NCI-H345 treated with DMSO at 0.1 percent for 48 hours (cell line): Measurements from ENCODE around the gene PLA2G6.
"Not testable (repeated sequence)": the region's sequence is repeated elsewhere in the genome, so short reads cannot be mapped to it uniquely, and the experiment has no call there.

Experiments used
- DNase-seq: peaks from one replicate; lab custom pipeline; 2025; ENCODE audit not compliant: unreplicated experiment; lab: John Stamatoyannopoulos, UW

Gene PLA2G6

GRCh38 chr22:38086942-38087341 is 94.7 kb downstream of the PLA2G6 start:
- DNase-seq: no peak

- DNase-seq: no peak
Observed at GRCh38 chr22:38086001-38086845, 95.4 kb downstream of the PLA2G6 start.

- no peak for DNase-seq
Observed at GRCh38 chr22:38085501-38085900, 96.1 kb downstream of the PLA2G6 start.

GRCh38 chr22:38085056-38085455 is 96.6 kb downstream of the PLA2G6 start:
- no peak for DNase-seq

- DNase-seq: no peak
Observed at GRCh38 chr22:38083931-38084631, 97.5 kb downstream of the PLA2G6 start, which contains the start of gene SLC16A8. TSS of gene SLC16A8 (minus strand) at chr22:38084184. CDS start at chr22:38082873, 1,311 bp downstream.

GRCh38 chr22:38082986-38083710 is 98.5 kb downstream of the PLA2G6 start:
- no peak for DNase-seq

GRCh38 chr22:38081941-38082828 is 99.4 kb downstream of the PLA2G6 start:
- DNase-seq: no peak

GRCh38 chr22:38081636-38081940 is 100.0 kb downstream of the PLA2G6 start:
- no peak for DNase-seq

- DNase-seq: no peak
Observed at GRCh38 chr22:38080850-38081635, 100.6 kb downstream of the PLA2G6 start.

GRCh38 chr22:38080474-38080849 is 101.2 kb downstream of the PLA2G6 start:
- no peak for DNase-seq

- no peak for DNase-seq
Observed at GRCh38 chr22:38079804-38080203, 101.8 kb downstream of the PLA2G6 start.

- not testable (repeated sequence) for DNase-seq
Observed at GRCh38 chr22:38079208-38079607, 102.4 kb downstream of the PLA2G6 start.

- DNase-seq: no peak
Observed at GRCh38 chr22:38078046-38078840, 103.4 kb downstream of the PLA2G6 start.

- DNase-seq: no peak
Observed at GRCh38 chr22:38077595-38077994, 104.0 kb downstream of the PLA2G6 start.

GRCh38 chr22:38077096-38077495 is 104.5 kb downstream of the PLA2G6 start:
- DNase-seq: no peak

GRCh38 chr22:38075961-38076360 is 105.7 kb downstream of the PLA2G6 start:
- no peak for DNase-seq

- no peak for DNase-seq
Observed at GRCh38 chr22:38075105-38075825, 106.4 kb downstream of the PLA2G6 start.
